Measurements from ENCODE around the gene SRGAP3.

GRCh38 chr3:9123840-9124239 lies 125.6 kb downstream of the SRGAP3 start:
- no peak for TF ChIP-seq CTCF (IDR thresholded peaks at IDR 0.05)
- TF ChIP-seq POLR2AphosphoS5 (IDR thresholded peaks at IDR 0.05): no peak
- no peak for TF ChIP-seq POLR2A (IDR thresholded peaks at IDR 0.05)
